ENCODE measurements around the gene BNC2. TPM values are rescaled to one million over a fixed set of nuclear protein-coding genes. Genes with fewer than 3 reads are reported as not detected.

Gene BNC2
- total and polyA plus RNA-seq, 2 experiments from 2014 or later = 19.3 to 20.7 TPM

- 93% methylated on average over 2 of the region's 2 CpGs for WGBS (ENCODE audit: low lambda C conversion rate, missing lambda C conversion rate)
- Histone ChIP-seq H3K36me3 (replicated peaks; ENCODE audit: insufficient read depth, low read depth) (no peaks in the 10 kb centered on the region), H3K4me1 (ENCODE audit: insufficient read depth) (peaks cover 3% of the 10 kb centered on the region), H3K27ac (no peak overlapping the region), H3K4me2 (no peak overlapping the region), H2AFZ (no peak overlapping the region), H3K79me2 (peaks cover 3% of the 10 kb centered on the region), H4K20me1 (ENCODE audit: insufficient read depth, poor library complexity, severe bottlenecking) (no peaks in the 10 kb centered on the region), H3K27me3 (no peaks in the 10 kb centered on the region), H3K9me3 (ENCODE audit: low read depth) (no peaks in the 10 kb centered on the region), H3K9me2 (replicated peaks; ENCODE audit: insufficient read depth) (no peaks in the 10 kb centered on the region), H3K4me3 (no peak overlapping the region)
- no peak for DNase-seq (ENCODE audit: low spot score)
- TF ChIP-seq EZH2 (IDR thresholded peaks at IDR 0.05; ENCODE audit: borderline replicate concordance) (no peak), EZH2phosphoT487 (IDR thresholded peaks at IDR 0.05; ENCODE audit: low read depth, severe bottlenecking, unreplicated experiment) (no peak)
- TF ChIP-seq, protein P1, sequence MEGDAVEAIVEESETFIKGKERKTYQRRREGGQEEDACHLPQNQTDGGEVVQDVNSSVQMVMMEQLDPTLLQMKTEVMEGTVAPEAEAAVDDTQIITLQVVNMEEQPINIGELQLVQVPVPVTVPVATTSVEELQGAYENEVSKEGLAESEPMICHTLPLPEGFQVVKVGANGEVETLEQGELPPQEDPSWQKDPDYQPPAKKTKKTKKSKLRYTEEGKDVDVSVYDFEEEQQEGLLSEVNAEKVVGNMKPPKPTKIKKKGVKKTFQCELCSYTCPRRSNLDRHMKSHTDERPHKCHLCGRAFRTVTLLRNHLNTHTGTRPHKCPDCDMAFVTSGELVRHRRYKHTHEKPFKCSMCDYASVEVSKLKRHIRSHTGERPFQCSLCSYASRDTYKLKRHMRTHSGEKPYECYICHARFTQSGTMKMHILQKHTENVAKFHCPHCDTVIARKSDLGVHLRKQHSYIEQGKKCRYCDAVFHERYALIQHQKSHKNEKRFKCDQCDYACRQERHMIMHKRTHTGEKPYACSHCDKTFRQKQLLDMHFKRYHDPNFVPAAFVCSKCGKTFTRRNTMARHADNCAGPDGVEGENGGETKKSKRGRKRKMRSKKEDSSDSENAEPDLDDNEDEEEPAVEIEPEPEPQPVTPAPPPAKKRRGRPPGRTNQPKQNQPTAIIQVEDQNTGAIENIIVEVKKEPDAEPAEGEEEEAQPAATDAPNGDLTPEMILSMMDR (IDR thresholded peaks at IDR 0.05; ENCODE audit: poor library complexity) = no peak
Observed at GRCh38 chr9:16784002-16784401, 86.5 kb downstream of the BNC2 start.

- Histone ChIP-seq H3K4me3 (no peak overlapping the region), H4K20me1 (ENCODE audit: insufficient read depth, poor library complexity, severe bottlenecking) (no peaks in the 10 kb centered on the region), H3K4me1 (ENCODE audit: insufficient read depth) (peaks cover 3% of the 10 kb centered on the region), H3K36me3 (replicated peaks; ENCODE audit: insufficient read depth, low read depth) (no peaks in the 10 kb centered on the region), H3K27me3 (no peaks in the 10 kb centered on the region), H3K79me2 (peaks cover 3% of the 10 kb centered on the region), H3K9me2 (replicated peaks; ENCODE audit: insufficient read depth) (no peaks in the 10 kb centered on the region), H3K4me2 (no peak overlapping the region), H3K27ac (no peak overlapping the region), H3K9me3 (ENCODE audit: low read depth) (no peaks in the 10 kb centered on the region), H2AFZ (no peak overlapping the region)
- 79% methylated on average over 3 of the region's 3 CpGs for WGBS (ENCODE audit: low lambda C conversion rate, missing lambda C conversion rate)
- DNase-seq (ENCODE audit: low spot score) = no peak
- TF ChIP-seq, protein P1 (IDR thresholded peaks at IDR 0.05; ENCODE audit: poor library complexity) = no peak
- no peak for TF ChIP-seq EZH2 (IDR thresholded peaks at IDR 0.05; ENCODE audit: borderline replicate concordance)
- TF ChIP-seq EZH2phosphoT487 (IDR thresholded peaks at IDR 0.05; ENCODE audit: low read depth, severe bottlenecking, unreplicated experiment) = no peak
Observed at GRCh38 chr9:16782490-16782889, 88.0 kb downstream of the BNC2 start.

DNA sequence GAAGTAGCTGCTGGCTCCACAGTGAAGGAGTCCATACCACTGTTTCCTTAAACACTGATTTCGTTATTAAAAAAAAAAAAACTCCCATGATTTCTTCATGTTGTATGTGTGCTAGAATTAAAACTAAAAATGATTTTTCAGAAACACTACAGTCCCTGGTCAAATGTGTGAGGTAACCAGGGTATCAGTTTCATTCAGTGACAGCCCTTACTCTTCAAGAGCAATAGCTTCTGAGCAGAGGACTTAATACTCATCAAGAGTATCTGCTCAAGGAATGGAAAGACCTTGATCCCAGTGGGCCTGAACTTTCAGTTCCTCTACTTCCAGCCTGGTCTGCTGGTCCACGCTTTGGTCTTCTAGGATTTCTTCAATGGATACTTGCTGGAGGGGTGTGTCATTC, 95.1 kb downstream of the BNC2 start:
- no peaks in the 10 kb centered on the region for H3K27me3 ChIP-seq
- H2AFZ ChIP-seq = no peak overlapping the region
- H3K9me2 ChIP-seq (replicated peaks; ENCODE audit: insufficient read depth) = no peaks in the 10 kb centered on the region
- peaks cover 6% of the 10 kb centered on the region for H3K79me2 ChIP-seq
- no peaks in the 10 kb centered on the region for H4K20me1 ChIP-seq (ENCODE audit: insufficient read depth, poor library complexity, severe bottlenecking)
- TF ChIP-seq, protein P1 (IDR thresholded peaks at IDR 0.05; ENCODE audit: poor library complexity) = no peak
- TF ChIP-seq EZH2 (IDR thresholded peaks at IDR 0.05; ENCODE audit: borderline replicate concordance) (no peak), EZH2phosphoT487 (IDR thresholded peaks at IDR 0.05; ENCODE audit: low read depth, severe bottlenecking, unreplicated experiment) (no peak)
- no peak overlapping the region for H3K27ac ChIP-seq
- no peaks in the 10 kb centered on the region for H3K9me3 ChIP-seq (ENCODE audit: low read depth)
- no peaks in the 10 kb centered on the region for H3K4me1 ChIP-seq (ENCODE audit: insufficient read depth)
- no peak overlapping the region for H3K4me2 ChIP-seq
- WGBS (ENCODE audit: low lambda C conversion rate, missing lambda C conversion rate) = 84% methylated on average over 2 of the region's 2 CpGs
- H3K4me3 ChIP-seq = no peak overlapping the region
- DNase-seq (ENCODE audit: low spot score) = no peak
- H3K36me3 ChIP-seq (replicated peaks; ENCODE audit: insufficient read depth, low read depth) = no peaks in the 10 kb centered on the region

DNA sequence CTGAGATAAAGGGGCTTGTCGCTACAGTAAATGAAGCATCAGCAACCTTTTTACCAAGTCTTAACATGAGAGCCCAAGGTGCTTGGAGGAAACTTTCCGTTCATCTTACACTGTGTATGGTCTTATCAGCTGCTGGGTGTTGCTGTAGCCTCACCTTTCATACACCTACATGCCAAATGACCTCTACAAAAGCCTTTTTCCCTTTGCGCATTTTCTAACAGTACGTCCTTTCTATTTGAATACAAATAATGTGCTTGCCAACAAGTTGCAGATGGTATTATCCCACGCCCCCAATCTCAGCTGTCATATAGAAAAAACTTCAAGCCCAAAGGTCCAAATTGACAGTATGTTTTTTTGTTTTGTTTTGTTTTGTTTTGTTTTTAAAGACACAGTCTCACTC, 96.9 kb downstream of the BNC2 start:
- TF ChIP-seq EZH2 (IDR thresholded peaks at IDR 0.05; ENCODE audit: borderline replicate concordance) = no peak
- TF ChIP-seq, protein P1 (IDR thresholded peaks at IDR 0.05; ENCODE audit: poor library complexity) = no peak
- TF ChIP-seq EZH2phosphoT487 (IDR thresholded peaks at IDR 0.05; ENCODE audit: low read depth, severe bottlenecking, unreplicated experiment) = no peak
- no peak overlapping the region for H3K4me2 ChIP-seq
- no peak overlapping the region for H3K27ac ChIP-seq
- no peaks in the 10 kb centered on the region for H3K9me2 ChIP-seq (replicated peaks; ENCODE audit: insufficient read depth)
- DNase-seq (ENCODE audit: low spot score) = no peak
- no peaks in the 10 kb centered on the region for H4K20me1 ChIP-seq (ENCODE audit: insufficient read depth, poor library complexity, severe bottlenecking)
- no peaks in the 10 kb centered on the region for H3K9me3 ChIP-seq (ENCODE audit: low read depth)
- 94% methylated on average over 5 of the region's 5 CpGs for WGBS (ENCODE audit: low lambda C conversion rate, missing lambda C conversion rate)
- peaks cover 14% of the 10 kb centered on the region for H3K79me2 ChIP-seq
- no peak overlapping the region for H2AFZ ChIP-seq
- no peaks in the 10 kb centered on the region for H3K36me3 ChIP-seq (replicated peaks; ENCODE audit: insufficient read depth, low read depth)
- H3K4me3 ChIP-seq = no peak overlapping the region
- H3K4me1 ChIP-seq (ENCODE audit: insufficient read depth) = no peaks in the 10 kb centered on the region
- H3K27me3 ChIP-seq = no peaks in the 10 kb centered on the region
